IMR-90 (cell line): ENCODE data around the gene PCDHGA8.

Experiments
- CTCF ChIP-seq: conservative IDR thresholded peaks from 2 replicates; pipeline ENCODE4 v1.5.1; 2012; ENCODE audit warnings: mild to moderate bottlenecking, low read depth, low read length, improper control_type of control experiment
- FOS ChIP-seq: fragments of 150-350 bp; IDR thresholded peaks from 2 replicates; pipeline ENCODE4 v1.6.1; 2016; ENCODE audit warnings: low read depth, low read length
- MAFK ChIP-seq: IDR thresholded peaks from 2 replicates; pipeline ENCODE4 v1.6.1; 2012; ENCODE audit warnings: low read depth, low read length, improper control_type of control experiment
- RCOR1 ChIP-seq: IDR thresholded peaks from 2 replicates; pipeline ENCODE4 v1.6.1; 2012; ENCODE audit warnings: mild to moderate bottlenecking, low read length, improper control_type of control experiment; ENCODE audit not compliant: insufficient replicate concordance
- SMC3 ChIP-seq: fragments of 150-350 bp; IDR thresholded peaks from 2 replicates; pipeline ENCODE4 v1.6.1; 2016; ENCODE audit warnings: low read depth, mild to moderate bottlenecking, antibody characterized with exemption, low read length, moderate library complexity
- USF2 ChIP-seq: fragments of 150-350 bp; IDR thresholded peaks from 2 replicates; pipeline ENCODE4 v1.6.1; 2017; ENCODE audit warnings: mild to moderate bottlenecking, antibody characterized with exemption, low read length, low read depth

- no peak for TF ChIP-seq CTCF
- TF ChIP-seq MAFK: no peak
- no peak for TF ChIP-seq RCOR1
- no peak for TF ChIP-seq USF2
- TF ChIP-seq FOS: no peak
- no peak for TF ChIP-seq SMC3
These were observed 40.8 kb upstream of the PCDHGA8 start for GRCh38 chr5:141351591-141351990.
